Astrocyte (in vitro differentiated cells and primary cell): Measurements from ENCODE around the gene GYS1.

Experiments used
- EZH2 ChIP-seq: IDR thresholded peaks from 2 replicates; pipeline ENCODE4 v1.6.1; 2012; ENCODE audit warnings: mild to moderate bottlenecking, low read length, inconsistent platforms; ENCODE audit not compliant: insufficient read depth
- TF ChIP-seq, protein P1 (sequence below): IDR thresholded peaks from 2 replicates; pipeline ENCODE4 v1.5.1; 2011; ENCODE audit warnings: low read depth, mild to moderate bottlenecking, inconsistent platforms, low read length, moderate library complexity; ENCODE audit not compliant: insufficient read depth

DNA sequence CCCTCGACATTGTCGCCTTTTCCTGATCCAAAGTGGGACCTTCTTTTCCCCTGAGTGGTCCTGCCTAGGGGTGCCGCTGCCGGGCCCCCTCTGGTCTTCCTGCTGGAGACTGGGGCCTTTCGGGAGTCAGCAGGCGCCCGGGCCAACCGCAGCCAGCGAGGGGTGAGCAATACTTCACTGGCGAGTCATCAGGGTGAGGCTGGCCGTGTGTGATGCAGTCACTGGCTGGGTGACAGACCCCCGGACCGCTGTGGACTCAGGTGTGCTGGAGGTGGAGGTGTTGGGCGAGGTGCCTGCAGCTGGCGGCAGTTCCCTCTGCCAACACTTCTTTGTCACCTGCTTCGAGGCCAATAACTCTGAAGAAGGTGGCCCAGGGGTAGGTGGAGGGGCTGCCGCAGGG lies 49.1 kb upstream of the GYS1 start:
- TF ChIP-seq, protein P1, sequence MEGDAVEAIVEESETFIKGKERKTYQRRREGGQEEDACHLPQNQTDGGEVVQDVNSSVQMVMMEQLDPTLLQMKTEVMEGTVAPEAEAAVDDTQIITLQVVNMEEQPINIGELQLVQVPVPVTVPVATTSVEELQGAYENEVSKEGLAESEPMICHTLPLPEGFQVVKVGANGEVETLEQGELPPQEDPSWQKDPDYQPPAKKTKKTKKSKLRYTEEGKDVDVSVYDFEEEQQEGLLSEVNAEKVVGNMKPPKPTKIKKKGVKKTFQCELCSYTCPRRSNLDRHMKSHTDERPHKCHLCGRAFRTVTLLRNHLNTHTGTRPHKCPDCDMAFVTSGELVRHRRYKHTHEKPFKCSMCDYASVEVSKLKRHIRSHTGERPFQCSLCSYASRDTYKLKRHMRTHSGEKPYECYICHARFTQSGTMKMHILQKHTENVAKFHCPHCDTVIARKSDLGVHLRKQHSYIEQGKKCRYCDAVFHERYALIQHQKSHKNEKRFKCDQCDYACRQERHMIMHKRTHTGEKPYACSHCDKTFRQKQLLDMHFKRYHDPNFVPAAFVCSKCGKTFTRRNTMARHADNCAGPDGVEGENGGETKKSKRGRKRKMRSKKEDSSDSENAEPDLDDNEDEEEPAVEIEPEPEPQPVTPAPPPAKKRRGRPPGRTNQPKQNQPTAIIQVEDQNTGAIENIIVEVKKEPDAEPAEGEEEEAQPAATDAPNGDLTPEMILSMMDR: no peak
- no peak for TF ChIP-seq EZH2
